GM18870 (cell line): Measurements from ENCODE around the gene UMAD1.

Experiments
- ATAC-seq: cut with Tn5 transposase; IDR thresholded peaks from one replicate; pipeline ENCODE4 v1.9.1; 2021; ENCODE audit warnings: moderate library complexity; ENCODE audit not compliant: unreplicated experiment

Gene UMAD1

DNA sequence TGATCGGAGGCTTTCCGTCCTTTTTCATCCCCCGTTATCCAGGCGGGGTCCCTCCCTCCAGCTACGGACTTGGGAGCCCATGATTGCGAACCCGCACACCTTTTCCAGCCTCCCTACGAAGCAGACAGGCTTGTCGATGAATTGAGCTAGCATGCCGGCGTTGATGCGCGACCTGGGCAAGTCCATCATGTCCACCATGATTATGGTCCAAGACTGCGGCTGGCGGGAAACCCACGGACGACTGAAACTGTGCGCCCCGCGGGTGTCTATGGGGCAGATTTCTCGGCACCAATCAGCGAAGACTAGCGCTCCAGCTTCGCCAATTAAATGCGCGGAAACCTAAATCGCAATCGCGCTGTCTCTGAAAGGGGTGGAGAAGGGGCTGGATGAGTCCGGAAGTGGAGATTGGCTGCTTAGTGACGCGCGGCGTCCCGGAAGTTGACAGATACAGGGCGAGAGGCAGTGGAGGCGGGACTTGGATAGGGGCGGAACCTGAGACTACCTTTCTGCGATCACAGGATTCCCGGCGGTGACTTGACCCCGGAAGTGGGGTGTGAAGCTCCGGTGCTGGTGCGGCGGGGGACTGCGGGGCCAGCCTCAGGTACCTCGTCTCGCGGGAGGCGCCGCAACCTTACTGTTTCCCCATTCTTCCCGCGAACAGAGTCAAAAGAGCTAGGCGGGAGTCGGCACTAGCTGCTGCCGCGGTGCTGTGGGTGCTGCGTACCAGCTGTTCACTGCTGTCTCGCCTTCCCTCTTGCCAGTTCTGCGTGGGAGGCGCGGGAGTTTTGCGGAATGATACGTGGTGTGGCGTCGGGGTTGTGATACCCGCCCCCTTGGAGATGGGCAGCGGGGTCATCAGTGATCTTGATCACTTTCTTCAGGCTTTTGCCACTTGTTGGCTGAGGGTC lies at the start of gene UMAD1:
TSS of gene UMAD1 (plus strand) at position 532 of the 908 bp plus-strand sequence. CDS start 32,620 bp downstream, outside the sequence.
- peak; percentile 99 for ATAC-seq

DNA sequence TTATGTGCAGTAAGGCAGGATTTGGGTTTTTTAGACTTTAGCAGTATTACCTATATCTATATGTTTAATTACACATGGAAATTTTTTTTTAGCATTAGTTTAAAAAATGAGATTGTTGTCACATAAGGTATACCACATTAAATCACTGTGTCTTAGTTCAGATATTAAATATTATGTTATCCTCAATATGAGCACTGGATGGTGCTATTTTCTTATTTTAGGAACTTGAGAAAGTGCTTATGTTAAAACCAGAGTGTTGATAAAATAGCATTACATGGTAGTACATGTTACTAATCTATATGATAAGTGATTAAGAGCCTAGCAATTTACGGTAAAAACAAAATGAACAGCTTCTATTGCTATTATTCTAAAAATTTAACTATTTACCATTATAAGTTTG lies 45.1 kb upstream of the UMAD1 start:
- no peak for ATAC-seq

DNA sequence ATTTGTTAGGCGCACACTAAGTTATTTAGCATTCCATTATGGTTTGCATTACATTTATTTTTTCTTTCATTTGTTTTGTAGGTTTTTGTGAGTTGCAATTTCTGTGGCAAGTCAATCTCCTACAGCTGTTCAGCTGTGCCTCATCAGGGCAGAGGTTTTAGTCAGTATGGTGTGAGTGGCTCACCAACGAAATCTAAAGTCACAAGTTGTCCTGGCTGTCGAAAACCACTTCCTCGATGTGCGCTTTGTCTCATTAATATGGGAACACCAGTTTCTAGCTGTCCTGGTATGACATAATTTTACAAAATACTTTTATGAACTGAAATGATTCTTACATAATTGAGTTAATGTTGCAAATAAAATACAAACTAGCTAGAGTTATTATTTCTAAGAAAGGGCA lies 44.4 kb upstream of the UMAD1 start:
- no peak for ATAC-seq

DNA sequence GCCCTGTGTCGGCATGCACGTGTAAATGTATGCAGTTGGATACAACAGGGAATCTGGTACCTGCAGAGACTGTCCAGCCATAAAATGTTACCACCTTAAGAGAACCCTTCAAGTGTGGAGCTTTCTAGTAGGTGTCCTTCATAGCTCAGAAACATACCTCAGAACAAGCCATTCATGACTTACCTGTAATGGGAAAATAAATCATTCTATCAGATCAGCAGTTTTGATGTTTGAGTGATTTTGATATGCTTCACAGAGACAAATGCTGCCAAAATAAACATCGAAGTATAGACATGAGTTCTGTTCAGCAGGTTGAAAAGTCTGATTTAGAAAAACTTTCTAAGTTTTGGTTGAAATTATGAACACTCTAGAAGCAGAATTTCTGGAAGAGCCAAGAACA lies 33.5 kb upstream of the UMAD1 start:
- ATAC-seq = no peak

DNA sequence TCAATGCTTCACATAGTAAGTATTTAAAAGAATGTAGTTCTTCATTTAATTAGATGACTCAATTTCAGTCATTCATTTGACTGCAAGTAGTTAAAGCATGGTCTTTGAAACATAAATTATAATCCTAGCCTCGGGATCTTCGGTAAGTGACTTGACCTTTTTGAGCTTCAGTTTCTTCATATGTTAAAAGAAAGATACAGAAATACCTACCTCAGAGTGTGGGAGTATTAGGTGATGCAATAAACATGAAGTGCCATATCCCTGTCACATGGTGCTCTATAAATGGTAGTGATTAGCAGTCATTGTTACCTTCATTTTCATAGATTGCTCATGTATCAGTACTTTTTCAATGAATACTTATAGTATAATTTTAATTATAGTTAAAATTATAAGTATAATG lies 31.2 kb upstream of the UMAD1 start:
- no peak for ATAC-seq

DNA sequence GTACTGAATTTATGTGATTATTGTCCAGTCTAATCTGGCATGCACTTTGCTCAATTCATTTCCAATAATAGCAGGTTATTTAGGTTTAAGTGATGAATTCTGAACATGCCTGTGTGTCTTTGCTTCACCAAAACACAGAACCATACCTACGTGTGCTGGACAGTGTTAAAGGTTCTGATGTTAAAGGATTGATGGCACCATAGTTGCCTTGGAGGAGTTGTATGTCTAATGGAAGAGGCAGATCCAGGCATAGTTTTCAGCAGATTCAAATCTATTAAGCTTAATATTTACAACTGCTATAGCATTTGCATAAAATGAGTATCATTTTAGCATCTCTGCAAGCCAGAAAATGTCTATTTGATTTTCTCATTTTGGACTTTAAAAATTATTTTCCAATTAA lies 28.0 kb upstream of the UMAD1 start:
- ATAC-seq = no peak

DNA sequence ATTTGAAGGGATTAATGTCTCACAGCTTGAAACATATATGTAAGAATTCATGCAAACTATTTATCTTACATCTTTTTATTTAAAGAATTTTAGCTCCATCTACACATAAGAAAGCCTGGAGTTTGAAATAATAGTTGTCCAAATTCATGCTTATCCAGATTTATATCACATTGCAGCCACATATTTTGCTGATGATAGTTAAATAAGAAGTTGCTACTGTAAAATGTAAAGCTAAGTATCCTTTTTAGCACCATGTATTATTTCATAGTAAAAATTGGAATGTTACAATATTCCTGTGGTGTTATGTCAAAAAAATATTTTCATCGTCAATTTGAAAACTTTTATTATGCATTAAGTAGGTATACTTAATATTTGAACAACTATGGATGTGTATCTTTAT lies 27.3 kb upstream of the UMAD1 start:
- ATAC-seq = no peak

DNA sequence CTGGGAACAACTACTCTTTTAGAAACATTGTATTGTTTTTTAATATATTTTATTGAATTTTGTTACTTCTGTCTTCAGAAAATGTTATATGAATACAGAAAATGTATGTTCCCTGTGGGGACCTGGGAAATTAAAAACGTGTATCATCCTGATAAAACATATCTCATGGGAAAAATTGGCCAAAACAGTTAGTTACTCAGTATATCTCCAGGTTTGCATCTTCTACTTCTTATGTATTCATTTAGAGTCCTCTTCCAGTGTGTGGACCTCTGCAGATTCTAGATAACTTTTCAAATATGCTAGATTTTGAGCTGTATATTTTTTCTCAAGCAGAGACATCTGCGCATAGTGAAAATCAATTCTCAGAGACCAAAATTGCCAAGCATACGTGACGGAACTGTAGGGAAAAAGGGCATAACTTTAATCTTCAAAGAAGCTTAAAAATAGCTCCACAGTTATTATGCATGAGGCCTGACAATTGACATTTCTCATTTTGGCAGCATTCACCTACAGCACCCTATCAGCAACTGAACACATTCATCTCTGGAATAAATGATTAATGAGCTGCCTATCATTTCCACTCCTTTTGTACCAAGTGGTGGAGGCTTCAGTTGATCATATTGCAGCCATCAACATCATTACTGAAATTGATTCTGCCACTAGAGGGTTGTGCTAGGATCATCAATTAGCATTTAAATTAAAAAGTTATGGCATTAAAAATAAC lies 26.4 kb upstream of the UMAD1 start:
- ATAC-seq = no peak

DNA sequence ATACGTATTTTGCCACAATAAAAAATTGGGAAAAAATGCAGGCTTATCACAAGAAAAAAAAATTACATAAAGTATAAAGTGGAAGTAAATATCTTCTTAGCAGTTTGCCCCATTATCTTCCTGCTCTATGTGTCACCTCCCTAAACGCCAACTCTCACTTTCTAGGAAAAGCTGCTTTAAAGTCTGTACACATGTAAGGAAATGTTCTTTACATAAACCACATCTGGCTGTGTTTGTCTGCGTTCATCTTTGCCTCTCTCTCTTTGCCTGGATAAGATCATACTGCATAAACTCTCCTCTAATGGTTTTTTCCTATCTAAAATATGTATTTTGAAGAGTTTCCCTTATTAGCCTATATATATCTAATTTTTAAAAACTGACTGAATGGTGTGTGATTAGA lies 23.0 kb upstream of the UMAD1 start:
- ATAC-seq = no peak

DNA sequence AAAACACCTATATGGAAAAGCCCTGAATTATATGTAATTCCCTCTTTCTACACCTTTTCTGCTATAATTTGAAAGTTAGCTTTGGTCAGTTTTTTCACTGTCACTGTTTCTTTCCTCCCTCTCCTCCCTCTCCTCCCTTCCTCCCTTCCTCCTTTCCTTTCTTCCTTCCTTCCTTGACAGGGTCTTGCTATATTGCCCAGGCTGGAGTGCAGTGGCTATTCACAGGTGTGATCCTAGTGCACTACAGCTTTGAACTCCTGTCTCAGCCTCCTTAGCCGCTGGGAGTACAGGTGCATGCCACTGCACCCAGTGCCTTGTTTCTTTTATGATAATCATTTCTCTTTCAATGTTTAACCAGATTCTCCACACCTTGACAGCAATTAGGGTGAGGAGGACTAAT lies 22.1 kb upstream of the UMAD1 start:
- no peak for ATAC-seq

DNA sequence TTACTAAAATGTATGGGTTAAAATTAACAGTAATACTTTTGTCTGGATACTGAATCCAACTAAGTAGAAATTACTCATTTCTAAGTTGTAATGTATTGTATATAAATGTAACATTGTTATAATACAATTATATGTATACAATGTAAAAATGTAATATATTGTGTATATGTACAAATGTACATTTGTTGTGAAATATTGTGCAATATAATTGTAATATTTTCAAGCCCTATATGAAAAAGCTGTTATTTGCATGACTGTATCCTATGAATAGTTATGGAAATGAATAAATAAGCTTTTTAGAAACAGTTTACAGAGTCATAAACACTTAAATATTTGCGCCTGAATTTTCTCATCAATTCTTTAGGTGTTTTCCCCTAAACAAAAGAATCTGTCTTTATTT lies 20.3 kb upstream of the UMAD1 start:
- ATAC-seq = no peak

DNA sequence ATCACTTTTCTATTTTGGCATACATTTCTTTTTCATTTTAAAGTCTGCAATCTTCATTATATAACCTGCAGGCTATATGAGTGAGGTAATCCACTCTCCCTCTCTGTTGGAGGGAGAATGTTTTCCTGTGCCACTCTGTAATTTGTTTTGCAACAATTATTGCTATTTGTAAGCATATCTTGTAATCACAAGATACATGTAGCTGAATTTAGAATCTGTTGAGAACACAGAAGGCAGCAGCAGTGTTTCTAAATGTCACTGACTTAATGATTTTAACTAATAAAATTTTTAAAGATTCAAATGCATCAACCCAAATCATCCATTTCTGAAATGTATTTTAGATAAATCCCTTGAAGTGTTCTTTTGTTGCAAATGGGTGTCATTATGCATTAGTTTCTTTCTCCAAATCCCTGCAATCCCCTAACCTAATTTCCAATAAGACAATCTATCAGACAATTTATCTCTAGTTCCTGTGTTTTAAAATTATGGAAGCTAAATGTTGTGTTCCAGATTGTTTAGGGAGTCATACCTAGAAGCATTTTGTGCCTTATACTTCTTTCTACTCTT lies 19.8 kb upstream of the UMAD1 start:
- ATAC-seq = no peak

DNA sequence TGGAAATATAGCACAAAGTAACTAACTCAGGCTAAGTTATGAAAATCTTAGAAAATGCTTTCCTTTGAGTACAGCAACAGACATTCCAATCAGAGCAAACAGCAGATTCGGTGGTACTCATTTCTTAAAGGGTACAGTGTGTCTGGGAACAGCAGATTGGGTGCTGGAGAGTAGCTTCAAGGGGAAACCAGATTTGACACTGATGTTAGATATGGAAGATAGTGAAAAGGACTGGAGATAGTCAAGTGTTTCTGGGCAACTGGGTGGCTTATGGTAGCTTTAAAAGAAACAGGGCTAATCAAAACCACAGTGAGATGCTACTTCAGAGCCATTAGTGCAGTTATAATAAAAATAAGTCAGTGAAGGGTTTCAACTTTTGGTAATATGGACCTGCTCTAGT lies 12.1 kb upstream of the UMAD1 start:
- ATAC-seq = no peak

DNA sequence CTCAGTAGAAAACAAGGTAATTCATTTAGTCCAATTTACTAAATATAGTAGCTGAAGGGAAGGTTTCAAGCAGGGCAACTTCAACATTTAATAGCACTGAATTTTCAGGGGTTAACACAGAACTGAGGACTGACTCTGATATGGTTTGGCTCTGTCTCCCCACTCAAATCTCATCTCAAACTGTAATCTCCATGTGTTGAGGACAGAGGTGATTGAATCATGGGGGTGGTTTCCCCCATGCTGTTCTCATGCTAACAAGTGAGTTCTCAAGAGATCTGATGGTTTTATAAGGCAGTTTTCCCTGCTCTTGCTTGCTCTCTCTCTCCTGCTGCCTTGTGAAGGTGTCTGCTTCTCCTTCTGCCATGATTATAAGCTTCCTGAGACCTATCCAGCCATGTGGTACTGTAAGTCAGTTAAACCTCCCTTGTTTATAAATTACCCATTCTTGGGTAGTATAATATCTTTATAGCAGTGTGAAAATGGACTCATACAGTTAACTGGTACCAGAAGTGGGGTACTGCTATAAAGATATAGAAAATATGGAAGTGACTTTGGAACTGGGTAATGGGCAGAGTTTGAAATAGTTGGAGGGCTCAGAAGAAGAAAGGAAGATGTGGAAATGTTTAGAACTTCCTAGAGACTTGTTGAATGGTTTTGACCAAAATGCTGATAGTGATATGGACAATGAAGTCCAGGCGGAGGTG lies 9.8 kb upstream of the UMAD1 start:
- ATAC-seq = no peak

DNA sequence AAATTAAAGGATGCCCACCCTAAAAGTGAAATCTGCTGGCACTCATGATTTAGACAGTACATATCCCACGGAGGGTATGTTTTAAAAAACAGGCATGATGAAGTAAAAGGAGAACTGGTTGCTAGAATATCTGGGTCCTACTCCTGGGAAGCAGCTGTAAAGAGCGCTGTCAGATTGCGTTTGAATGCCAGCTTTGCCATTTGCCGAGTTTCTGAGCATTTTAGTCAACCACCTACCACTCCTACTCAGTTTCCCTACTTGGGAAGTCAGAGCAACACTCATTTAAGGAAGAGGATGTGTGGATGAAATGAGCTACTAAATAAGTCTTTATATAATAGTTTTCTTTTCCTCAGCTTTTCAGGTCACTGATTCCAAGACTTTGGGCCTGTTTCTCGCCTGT lies 1.1 kb upstream of the UMAD1 start:
- no peak for ATAC-seq

DNA sequence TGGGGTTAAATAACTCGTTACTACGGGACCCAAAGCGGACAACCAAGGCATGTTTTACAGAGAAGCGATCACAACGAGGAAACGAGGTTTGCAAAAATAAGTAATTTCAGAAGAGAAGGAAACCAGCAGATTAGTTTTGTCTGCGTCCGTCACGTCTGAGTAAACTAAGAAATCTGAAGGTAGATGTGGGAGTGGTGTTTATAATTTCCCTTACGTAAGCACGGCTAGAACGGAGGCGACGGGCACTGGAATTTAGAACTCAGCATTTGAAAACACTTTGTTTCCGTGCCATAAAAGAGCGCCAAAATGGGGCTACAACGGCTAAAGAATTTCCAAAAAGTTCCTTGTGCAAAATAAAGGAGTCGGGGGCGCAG lies 718 bp upstream of the UMAD1 start:
- no peak for ATAC-seq

DNA sequence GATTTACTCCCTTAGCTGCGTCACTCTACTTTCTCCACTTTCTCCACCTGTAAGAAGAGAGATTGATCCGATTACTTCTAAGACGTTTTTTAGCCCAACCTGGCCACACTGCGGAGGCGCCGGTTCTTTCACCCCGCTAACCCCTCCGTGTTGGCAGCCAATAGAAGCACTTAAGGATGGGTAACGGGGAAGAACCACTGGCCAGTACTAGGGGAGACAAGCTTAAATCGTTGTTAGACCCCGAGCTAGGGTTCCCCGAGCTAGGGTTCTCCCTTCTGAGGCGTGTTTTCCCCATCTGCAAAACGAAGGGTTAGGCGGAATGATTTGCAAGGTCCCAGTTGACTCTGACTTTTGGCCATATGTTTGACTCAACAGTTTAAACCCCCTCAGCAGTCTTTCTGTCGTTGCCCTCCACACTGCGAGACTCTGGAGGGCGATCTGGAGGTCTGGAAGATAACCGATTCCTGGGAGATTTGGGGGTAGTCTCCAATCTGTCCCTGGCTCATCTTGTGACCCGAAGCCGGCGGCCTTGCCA lies 644 bp downstream of the UMAD1 start:
- ATAC-seq = peak; percentile 3

DNA sequence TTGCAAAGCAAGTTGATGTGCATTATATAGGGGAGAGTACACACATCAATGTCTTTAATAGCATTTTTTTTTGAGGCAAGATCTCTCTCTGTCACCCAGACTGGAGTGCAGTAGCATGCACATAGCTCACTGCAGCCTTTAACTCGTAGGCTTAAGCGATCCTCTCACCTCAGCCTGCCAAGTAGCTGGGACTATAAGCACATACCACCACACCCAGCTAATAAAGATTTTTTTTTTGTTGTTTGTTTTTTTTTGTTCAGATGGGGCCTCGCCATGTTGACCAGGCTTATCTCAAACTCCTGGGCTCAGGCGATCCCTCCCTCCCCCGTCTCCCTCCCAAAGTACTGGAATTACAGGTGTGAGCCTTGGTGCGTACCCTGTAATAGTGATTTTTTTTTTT lies 1.5 kb downstream of the UMAD1 start:
- no peak for ATAC-seq

DNA sequence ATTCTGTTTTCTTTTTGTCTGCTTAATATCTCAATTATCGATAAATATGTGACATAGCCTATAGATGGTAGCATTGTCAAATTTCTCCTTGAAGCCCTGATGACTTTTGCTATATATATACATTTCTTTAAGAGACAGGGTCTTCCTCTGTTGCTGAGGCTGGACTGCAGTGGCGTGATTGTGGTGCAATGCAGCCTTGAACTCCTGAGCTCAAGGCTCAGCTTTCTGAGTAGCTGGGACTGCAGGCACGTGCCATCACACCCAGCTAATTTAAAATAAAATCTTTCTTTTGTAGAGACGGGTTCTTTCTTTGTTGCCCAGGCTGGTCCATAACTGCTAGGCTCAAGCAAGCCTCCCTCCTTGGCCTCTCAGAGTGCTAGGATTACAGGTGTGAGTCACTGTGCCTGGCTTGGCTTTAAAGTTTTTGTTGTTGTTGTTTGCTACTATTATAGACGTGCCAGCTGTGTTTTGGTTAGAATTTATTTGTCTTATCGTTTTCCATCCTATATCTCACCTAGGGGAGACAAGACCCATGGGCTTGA lies 7.0 kb downstream of the UMAD1 start:
- no peak for ATAC-seq

DNA sequence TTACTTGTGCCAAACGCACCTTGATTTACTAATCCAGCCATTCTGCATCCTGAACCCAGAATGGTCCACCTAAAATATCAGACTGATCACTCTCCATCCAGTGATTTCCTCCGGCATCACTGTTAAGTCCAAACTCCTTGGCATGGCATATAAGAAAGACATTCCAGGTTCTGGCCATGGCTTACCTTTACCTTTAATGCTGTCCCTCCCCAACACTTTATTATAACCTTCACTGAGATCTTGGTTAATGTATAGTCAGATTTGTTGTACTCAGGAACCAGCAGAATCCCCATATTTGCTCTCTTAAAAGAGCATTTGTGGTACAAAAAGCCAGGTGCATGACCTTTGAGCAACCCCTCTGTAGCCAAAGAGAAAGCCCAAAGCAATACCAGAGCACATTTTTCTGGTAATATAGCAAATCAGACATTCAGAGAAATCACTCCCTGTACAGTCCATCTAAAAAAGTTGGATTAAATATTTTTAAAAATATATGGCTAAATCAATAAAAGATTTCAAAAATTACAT lies 10.2 kb downstream of the UMAD1 start:
- no peak for ATAC-seq

DNA sequence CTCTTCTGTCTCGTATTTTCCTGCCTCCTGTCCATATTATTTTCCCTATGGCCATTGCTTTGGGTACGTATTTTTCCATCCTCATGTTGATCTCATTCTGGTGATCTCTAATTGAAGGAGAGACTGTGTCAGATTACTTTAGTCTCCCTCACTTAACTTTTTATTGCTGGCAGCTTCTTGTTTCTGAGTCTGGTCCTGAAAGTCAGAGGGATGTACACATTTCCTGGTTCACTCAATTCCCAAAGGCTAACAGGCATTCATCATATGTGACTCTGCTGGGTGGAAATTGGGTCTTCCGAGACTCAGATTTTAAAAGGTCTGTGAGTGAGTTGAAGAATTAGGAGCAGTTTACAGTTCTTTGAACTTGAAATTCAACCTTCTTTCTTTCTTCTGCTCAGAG lies 10.9 kb downstream of the UMAD1 start:
- ATAC-seq = no peak
